HepG2 (cell line): ENCODE measurements around the gene ETV1. TPM values are rescaled to one million over a fixed set of nuclear protein-coding genes. Genes with fewer than 3 reads are reported as not detected.

Source experiments
- PHB2 ChIP-seq: fragments of 450-650 bp; IDR thresholded peaks from 2 replicates; pipeline ENCODE4 v1.6.1; 2018; ENCODE audit not compliant: partially characterized antibody
- PRMT3 ChIP-seq: sonication (generic); formaldehyde crosslinking; IDR thresholded peaks from 2 replicates; pipeline ENCODE4 v1.8.1; 2022; ENCODE audit warnings: low read depth, mild to moderate bottlenecking, moderate library complexity, missing genetic modification reagents, borderline replicate concordance
- SOX6 ChIP-seq, 2 experiments: fragments of 450-650 bp in 1 of 2; sonication (generic) in 1 of 2; formaldehyde crosslinking in 1 of 2; IDR thresholded peaks; 2 replicates each; pipeline versions ENCODE4 v1.4.0 to v1.6.1; 2017 to 2020; ENCODE audit warnings: antibody characterized with exemption in 1 of 2, mild to moderate bottlenecking in 1 of 2, missing genetic modification reagents in 1 of 2
- ZNF136 ChIP-seq: sonication (generic); formaldehyde crosslinking; IDR thresholded peaks from 2 replicates; pipeline ENCODE4 v1.8.1; 2022; ENCODE audit warnings: low read depth, mild to moderate bottlenecking, moderate library complexity, missing genetic modification reagents
- ZNF256 ChIP-seq: sonication (generic); formaldehyde crosslinking; conservative IDR thresholded peaks from 2 replicates; pipeline ENCODE4 v1.4.0; 2020; ENCODE audit warnings: missing genetic modification reagents
- ZNF281 ChIP-seq: sonication (generic); formaldehyde crosslinking; IDR thresholded peaks from 2 replicates; pipeline ENCODE4 v1.4.0; 2020; ENCODE audit warnings: missing genetic modification reagents, borderline replicate concordance
- ZNF609 ChIP-seq: sonication (generic); formaldehyde crosslinking; IDR thresholded peaks from 2 replicates; pipeline ENCODE4 v1.4.0; 2020; ENCODE audit warnings: mild to moderate bottlenecking, missing genetic modification reagents, borderline replicate concordance
- ZNF75D ChIP-seq: sonication (generic); formaldehyde crosslinking; IDR thresholded peaks from 2 replicates; pipeline ENCODE4 v1.8.1; 2023; ENCODE audit warnings: missing genetic modification reagents, mild to moderate bottlenecking, borderline replicate concordance
- polyA plus RNA-seq, 8 experiments: library from polyadenylated mRNA; depleted of rRNA in 3 of 8; stranded (reverse) in 7 of 8; unstranded in 1 of 8; fragments of >200 nt; fragmentation: Illumina TruSeq in 4 of 8; extraction: Trizol in 4 of 8; gene quantifications; 2 replicates each; pipeline versions ENCODE4 v1.2.1 to v1.2.3, GENCODE V29; 2011 to 2016; ENCODE audit warnings: low read depth in 4 of 8, missing spikeins in 1 of 8, mixed read lengths in 1 of 8; ENCODE audit not compliant: insufficient read depth in 1 of 8
- total RNA-seq, 5 experiments: library from RNA; depleted of rRNA; stranded (reverse); fragments of >200 nt; fragmentation: Illumina TruSeq; extraction: Trizol; gene quantifications; 2 replicates each; pipeline ENCODE4 v1.2.3, GENCODE V29; 2016; ENCODE audit warnings: low read depth in 1 of 5

The ETV1 gene
- total and polyA plus RNA-seq, 2 of the 13 experiments (the other 11 are each of a cell fraction or from before 2014, with no cell fraction given) = 0.04 to 0.24 TPM

- TF ChIP-seq ZNF609 (CRISPR knock-in tag) (no peak), ZNF281 (CRISPR knock-in tag) (no peak), ZNF136 (CRISPR knock-in tag) (no peak), ZNF75D (CRISPR knock-in tag) (no peak), SOX6 (IDR thresholded peaks at IDR 0.05) (no peak), SOX6 (CRISPR knock-in tag; IDR thresholded peaks at IDR 0.05) (no peak), PHB2 (no peak), ZNF256 (CRISPR knock-in tag) (no peak), PRMT3 (no peak)
These were observed 73.6 kb downstream of the ETV1 start (continued) for GRCh38 chr7:13915891-13916290.
